ENCODE results near the gene C11orf68.

Gene C11orf68

DNA sequence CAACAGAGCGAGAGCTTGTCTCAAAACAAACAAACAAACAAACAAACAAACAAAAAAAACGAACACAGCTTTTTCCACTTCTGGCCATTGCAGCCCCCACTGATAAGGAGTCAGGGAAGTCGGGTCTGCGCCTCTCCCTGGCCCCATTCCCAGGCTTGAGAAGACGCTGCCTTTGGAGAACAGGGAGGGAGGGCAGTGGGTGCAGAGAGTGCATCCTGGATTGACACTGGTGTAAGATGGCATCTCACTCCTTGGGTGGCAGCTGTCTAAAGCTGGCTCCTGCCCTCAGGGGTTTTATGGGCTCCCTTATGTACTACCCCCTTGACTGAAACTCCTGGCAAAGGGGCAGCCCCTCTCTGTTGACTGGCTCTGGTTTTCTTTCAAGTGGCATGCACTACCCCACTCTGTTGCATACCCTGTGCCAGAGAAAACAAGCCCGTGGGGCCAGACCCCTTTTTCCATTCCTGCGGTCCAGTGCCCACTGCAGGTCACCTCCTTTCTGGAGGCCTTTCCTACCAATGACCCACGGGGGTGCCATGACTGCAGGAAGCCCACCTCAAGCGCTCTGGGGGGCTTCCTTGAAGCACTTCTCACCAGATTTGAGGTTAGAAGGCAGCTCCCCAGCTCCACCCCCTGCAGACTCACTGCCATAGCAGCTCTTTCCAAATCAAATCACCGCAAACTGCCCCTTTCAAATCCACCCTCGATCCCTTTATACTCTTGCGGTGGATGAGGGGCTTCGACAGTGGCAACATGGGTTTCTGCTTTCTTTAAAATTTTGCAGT, 13.1 kb upstream of the C11orf68 start:
- peak in 1 of 2 donors; percentile 4 for DNase-seq (ENCODE audit: low read depth in 2 of 2)
- H3K4me3 ChIP-seq (replicated peaks in 1 of 2; ENCODE audit: low read depth in 2 of 2, low read length in 2 of 2): no peak overlapping the region
- TF ChIP-seq, protein P1, sequence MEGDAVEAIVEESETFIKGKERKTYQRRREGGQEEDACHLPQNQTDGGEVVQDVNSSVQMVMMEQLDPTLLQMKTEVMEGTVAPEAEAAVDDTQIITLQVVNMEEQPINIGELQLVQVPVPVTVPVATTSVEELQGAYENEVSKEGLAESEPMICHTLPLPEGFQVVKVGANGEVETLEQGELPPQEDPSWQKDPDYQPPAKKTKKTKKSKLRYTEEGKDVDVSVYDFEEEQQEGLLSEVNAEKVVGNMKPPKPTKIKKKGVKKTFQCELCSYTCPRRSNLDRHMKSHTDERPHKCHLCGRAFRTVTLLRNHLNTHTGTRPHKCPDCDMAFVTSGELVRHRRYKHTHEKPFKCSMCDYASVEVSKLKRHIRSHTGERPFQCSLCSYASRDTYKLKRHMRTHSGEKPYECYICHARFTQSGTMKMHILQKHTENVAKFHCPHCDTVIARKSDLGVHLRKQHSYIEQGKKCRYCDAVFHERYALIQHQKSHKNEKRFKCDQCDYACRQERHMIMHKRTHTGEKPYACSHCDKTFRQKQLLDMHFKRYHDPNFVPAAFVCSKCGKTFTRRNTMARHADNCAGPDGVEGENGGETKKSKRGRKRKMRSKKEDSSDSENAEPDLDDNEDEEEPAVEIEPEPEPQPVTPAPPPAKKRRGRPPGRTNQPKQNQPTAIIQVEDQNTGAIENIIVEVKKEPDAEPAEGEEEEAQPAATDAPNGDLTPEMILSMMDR (IDR thresholded peaks at IDR 0.05; ENCODE audit: low read depth, low read length): no peak

DNA sequence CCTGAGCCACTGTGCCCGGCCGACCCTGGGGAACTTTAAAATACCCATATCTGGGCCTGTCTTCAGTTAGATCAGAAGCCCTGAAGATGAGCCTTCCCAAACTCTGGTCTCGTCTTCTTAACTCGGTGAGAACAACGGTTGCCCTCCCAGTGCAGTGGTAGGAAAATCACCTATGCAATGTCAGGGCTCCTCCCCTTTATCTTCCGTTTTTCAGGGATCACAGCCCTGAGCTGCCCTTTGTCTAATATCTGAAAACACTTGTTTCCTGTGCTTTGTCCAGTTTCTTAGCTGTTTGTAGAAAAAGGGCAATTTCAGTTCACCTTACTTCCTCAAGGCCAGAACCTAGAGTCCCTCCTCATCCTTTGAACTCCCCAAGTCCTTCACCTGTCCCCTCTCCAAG, 9.8 kb upstream of the C11orf68 start:
- DNase-seq (ENCODE audit: low read depth in 2 of 2): no peak
- TF ChIP-seq, protein P1 (IDR thresholded peaks at IDR 0.05; ENCODE audit: low read depth, low read length): no peak
- H3K4me3 ChIP-seq (replicated peaks in 1 of 2; ENCODE audit: low read depth in 2 of 2, low read length in 2 of 2): no peak overlapping the region

DNA sequence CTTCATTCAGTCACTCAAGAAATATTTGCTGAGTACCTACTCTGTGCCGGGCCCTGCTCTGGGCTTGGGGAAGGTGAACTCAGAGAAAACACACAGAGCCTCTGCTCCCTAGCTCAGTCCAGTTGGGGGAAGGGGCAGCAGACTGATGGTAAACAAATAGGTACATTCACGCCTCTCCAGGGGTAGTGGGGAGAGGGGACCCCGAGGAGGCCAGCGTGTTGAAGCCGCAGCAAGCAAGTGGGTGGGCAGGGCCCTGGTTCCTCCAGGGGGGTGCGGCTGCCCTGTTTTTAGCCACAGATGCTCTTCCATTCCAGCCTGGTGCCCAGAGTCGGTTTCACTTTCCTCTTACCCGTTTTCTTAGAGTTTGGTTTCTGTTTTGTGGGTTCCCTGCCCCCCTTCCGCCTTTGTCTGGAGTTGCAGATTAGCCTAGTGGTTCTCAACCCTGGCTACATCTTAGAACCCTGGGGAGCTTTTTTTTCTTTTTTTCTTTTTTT, 9.1 kb upstream of the C11orf68 start:
- no peak overlapping the region for H3K4me3 ChIP-seq (replicated peaks in 1 of 2; ENCODE audit: low read depth in 2 of 2, low read length in 2 of 2)
- no peak for DNase-seq (ENCODE audit: low read depth in 2 of 2)
- TF ChIP-seq, protein P1 (IDR thresholded peaks at IDR 0.05; ENCODE audit: low read depth, low read length): no peak

DNA sequence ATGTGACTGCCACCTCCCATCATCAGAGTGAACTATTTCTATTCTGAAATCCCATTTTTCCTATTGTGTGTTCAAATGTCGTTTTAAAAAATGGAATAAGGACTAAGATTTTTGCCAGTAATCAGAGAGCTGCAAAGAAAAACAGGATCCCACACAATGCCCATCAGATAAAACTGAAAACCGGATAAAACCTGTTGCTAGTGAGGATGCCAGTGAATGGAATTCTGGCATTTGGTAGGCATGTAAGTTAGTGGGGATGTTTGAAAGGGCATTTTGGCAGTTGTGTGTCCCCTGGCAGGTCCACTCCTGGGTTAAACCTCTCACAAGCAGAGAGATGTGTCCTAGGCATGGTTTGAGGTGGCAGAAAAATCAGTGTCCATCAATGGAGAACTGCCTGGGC, 6.5 kb upstream of the C11orf68 start:
- no peak for DNase-seq (ENCODE audit: low read depth in 2 of 2)
- TF ChIP-seq, protein P1 (IDR thresholded peaks at IDR 0.05; ENCODE audit: low read depth, low read length): no peak
- H3K4me3 ChIP-seq (replicated peaks in 1 of 2; ENCODE audit: low read depth in 2 of 2, low read length in 2 of 2): no peak overlapping the region

DNA sequence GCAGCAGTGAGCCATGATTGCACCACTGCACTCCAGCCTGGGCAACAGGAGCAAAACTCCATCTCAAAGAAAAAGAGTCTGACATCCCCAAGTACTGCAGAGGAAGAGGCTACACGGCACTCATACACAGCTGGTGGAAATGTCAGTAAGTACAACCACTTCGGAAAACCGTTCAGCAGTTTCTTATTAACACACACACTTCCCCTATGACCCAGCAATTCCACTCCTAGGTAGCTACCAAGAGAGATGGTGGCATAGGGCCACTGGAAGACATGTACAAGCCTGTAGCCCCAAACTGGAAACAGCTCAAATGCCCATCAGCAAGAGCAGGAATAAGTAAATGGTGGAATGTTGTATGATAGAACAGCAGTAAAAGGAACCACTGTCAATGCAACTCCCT, 3.7 kb upstream of the C11orf68 start:
- no peak overlapping the region for H3K4me3 ChIP-seq (replicated peaks in 1 of 2; ENCODE audit: low read depth in 2 of 2, low read length in 2 of 2)
- TF ChIP-seq, protein P1 (IDR thresholded peaks at IDR 0.05; ENCODE audit: low read depth, low read length): no peak
- no peak for DNase-seq (ENCODE audit: low read depth in 2 of 2)

DNA sequence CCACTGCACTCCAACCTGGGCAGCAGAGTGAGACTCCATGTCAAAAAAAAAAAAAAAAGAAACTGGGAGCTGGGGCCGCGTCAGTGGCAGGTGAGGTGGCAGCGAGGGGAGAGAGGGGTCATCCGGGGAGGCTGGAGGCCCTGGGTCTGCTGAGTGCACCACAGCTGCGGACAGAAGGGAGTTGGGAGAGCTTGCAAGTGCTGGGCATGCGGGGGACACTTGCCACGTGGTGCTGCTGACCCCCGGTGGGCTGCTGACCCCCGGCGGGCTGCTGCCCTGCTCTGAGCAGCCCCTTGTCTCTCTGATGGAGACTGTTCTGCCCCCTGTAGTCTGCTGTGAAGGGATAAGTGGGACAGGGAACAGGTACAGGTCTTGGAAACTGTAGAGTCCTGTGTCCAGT, 3.0 kb upstream of the C11orf68 start:
- DNase-seq (ENCODE audit: low read depth in 2 of 2): no peak
- TF ChIP-seq, protein P1 (IDR thresholded peaks at IDR 0.05; ENCODE audit: low read depth, low read length): no peak
- H3K4me3 ChIP-seq (replicated peaks in 1 of 2; ENCODE audit: low read depth in 2 of 2, low read length in 2 of 2): no peak overlapping the region

Data from cardiac fibroblast (primary cell).